ENCODE measurements around the gene CPEB3. TPM values are rescaled to one million over a fixed set of nuclear protein-coding genes. Genes with fewer than 3 reads are reported as not detected.
"Not testable (repeated sequence)": the region's sequence is repeated elsewhere in the genome, so short reads cannot be mapped to it uniquely, and the experiment has no call there.

The CPEB3 gene
- total and polyA plus RNA-seq, 5 experiments from 2014 or later, result 0.92 to 2.9 (median 1.4) TPM

DNA sequence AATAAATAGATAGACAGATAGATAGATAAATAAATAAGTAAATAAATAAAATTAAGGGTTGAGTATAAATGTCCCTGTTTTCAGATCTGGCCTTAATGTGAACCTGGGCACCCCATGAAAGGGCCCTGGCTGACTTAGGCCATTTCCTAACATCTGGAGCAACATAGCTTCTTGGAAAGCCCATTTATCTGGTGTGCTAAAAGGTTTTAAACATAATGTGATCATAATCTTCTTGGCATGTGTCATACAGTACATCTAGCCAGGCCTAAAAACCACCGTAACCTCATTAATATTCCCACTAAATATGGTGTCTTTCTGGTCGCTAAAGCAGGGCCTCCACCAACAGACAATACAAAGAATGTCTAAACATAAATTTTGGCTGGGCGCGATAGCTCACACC lies 224.5 kb downstream of the CPEB3 start:
- H3K36me3 Mint-ChIP-seq, result peaks cover 0 to 1% (median 0%) of the 10 kb centered on the region in 3 donors
- no peaks in the 10 kb centered on the region for H3K9me3 Mint-ChIP-seq
- no peak overlapping the region for H3K4me3 Mint-ChIP-seq
- H3K27me3 Mint-ChIP-seq, result no peaks in the 10 kb centered on the region
- POLR2A ChIA-PET, result no interaction called here
- H3K4me1 Mint-ChIP-seq, result no peaks in the 10 kb centered on the region
- no peak overlapping the region for H3K27ac Mint-ChIP-seq
- DNase-seq, result no peak
- ATAC-seq, result no peak

GRCh38 chr10:92064506-92064905 lies 226.4 kb downstream of the CPEB3 start:
- H3K9me3 Mint-ChIP-seq, result no peaks in the 10 kb centered on the region
- no peak for ATAC-seq
- POLR2A ChIA-PET, result no interaction called here

GRCh38 chr10:92062273-92062672 lies 228.6 kb downstream of the CPEB3 start:
- DNase-seq (no peak), ATAC-seq (no peak)
- Mint-ChIP-seq H3K4me1 (no peaks in the 10 kb centered on the region), H3K9me3 (no peaks in the 10 kb centered on the region), H3K27me3 (no peaks in the 10 kb centered on the region), H3K27ac (no peak overlapping the region), H3K4me3 (no peak overlapping the region), H3K36me3 (peaks cover 0 to 12% (median 8%) of the 10 kb centered on the region in 3 donors)
- POLR2A ChIA-PET, result interaction anchor here (0.7 kb wide), 1 partner anchor 14 kb away, joined by 5 read pairs; no protein-coding TSS in a partner anchor

More at GRCh38 chr10:92064506-92064905, 226.4 kb downstream of the CPEB3 start:
- H3K36me3 Mint-ChIP-seq, result peaks cover 0 to 6% (median 6%) of the 10 kb centered on the region in 3 donors
- no peak overlapping the region for H3K4me3 Mint-ChIP-seq
- H3K4me1 Mint-ChIP-seq, result no peaks in the 10 kb centered on the region
- H3K27ac Mint-ChIP-seq, result no peak overlapping the region
- DNase-seq, result no peak
- H3K27me3 Mint-ChIP-seq, result no peaks in the 10 kb centered on the region

- no peaks in the 10 kb centered on the region for H3K9me3 Mint-ChIP-seq
- peaks cover 0 to 9% (median 3%) of the 10 kb centered on the region in 4 donors for H3K4me1 Mint-ChIP-seq
- ATAC-seq (no peak), DNase-seq (no peak)
- POLR2A ChIA-PET, result interaction anchor here (0.6 kb wide), 1 partner anchor 150 kb away, joined by 3 read pairs; no protein-coding TSS in a partner anchor
- peaks cover 0 to 22% (median 6%) of the 10 kb centered on the region in 3 donors for H3K36me3 Mint-ChIP-seq
- H3K27ac Mint-ChIP-seq, result no peak overlapping the region
- H3K27me3 Mint-ChIP-seq, result no peaks in the 10 kb centered on the region
- H3K4me3 Mint-ChIP-seq, result no peak overlapping the region
Measured at GRCh38 chr10:92054807-92055206, 236.1 kb downstream of the CPEB3 start.

DNA sequence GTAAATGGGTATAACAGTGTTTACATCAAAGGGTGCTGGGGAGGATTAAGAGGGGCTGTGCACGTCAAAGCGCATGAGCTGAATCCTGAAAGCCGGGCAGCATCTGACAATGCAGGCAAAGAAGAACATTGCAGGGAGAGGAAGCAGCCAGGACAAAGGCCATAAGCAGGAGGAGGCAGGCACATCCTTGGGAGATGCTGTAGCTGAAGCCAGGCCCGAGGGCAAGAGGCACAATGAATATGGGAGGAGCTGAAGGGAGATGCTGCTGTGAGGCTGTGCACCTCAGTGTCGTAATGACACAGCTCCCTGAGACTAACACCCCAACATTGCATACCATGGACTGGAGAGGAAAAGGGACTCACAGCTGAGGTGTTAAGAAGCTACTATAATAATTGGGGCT lies 238.1 kb downstream of the CPEB3 start:
- Mint-ChIP-seq H3K4me3 (no peak overlapping the region), H3K27me3 (no peaks in the 10 kb centered on the region), H3K36me3 (peaks cover 0 to 16% (median 3%) of the 10 kb centered on the region in 3 donors), H3K27ac (peak overlapping the region in 1 of 10 donors; percentile 42), H3K4me1 (peaks cover 8 to 19% (median 10%) of the 10 kb centered on the region in 4 donors), H3K9me3 (no peaks in the 10 kb centered on the region)
- no peak for DNase-seq
- no peak for ATAC-seq
- POLR2A ChIA-PET, result no interaction called here

DNA sequence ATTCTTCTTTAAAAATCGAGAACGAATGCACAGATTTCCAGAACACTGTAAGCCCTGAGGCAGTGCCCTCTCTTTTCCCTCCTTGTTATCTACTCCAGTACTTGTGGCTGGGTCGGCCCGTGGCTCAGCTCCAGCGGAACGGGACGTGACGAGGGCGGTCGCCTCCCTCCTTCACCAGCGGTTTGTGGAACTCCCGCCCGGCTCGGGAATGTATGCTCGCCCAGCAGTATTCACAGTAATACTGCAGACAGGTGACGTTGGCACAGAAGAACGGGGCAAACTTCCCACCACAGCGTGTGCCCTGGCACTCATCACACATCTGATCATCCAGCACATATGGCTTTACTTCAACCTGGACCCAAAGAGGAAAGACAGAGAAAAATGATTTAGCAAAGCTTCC lies 238.8 kb downstream of the CPEB3 start:
- Mint-ChIP-seq H3K4me3 (no peak overlapping the region), H3K27ac (no peak overlapping the region), H3K9me3 (no peaks in the 10 kb centered on the region), H3K4me1 (peaks cover 10 to 22% (median 15%) of the 10 kb centered on the region in 4 donors), H3K36me3 (peaks cover 0 to 16% (median 3%) of the 10 kb centered on the region in 3 donors), H3K27me3 (no peaks in the 10 kb centered on the region)
- POLR2A ChIA-PET, result no interaction called here
- DNase-seq, result no peak
- ATAC-seq, result no peak

DNA sequence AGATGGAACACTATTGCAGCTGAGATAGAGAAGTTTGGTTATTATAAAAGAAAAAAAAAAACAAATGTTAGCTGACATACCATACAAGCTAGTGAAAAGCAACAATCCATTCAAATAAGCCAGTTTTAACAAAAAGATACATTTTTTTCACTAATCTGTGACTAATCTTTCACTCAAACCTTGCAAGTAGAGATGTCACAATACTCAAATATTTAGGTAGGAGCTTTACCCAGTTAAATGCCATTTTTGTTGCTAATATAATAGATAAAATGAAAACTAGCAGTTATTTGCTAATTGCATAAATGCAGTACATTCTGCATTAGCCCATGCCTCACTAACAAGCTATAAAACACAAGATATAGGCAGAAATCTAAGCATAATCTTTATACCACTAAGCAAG lies 243.7 kb downstream of the CPEB3 start:
- Mint-ChIP-seq H3K27ac (peak overlapping the region in 1 of 10 donors; percentile 87), H3K9me3 (peaks cover 0 to 1% (median 0%) of the 10 kb centered on the region in 9 donors), H3K27me3 (no peaks in the 10 kb centered on the region), H3K4me3 (no peak overlapping the region), H3K4me1 (peaks cover 6 to 17% (median 13%) of the 10 kb centered on the region in 4 donors), H3K36me3 (peaks cover 0 to 5% (median 0%) of the 10 kb centered on the region in 3 donors)
- POLR2A ChIA-PET, result no interaction called here
- ATAC-seq, result no peak
- DNase-seq, result no peak

DNA sequence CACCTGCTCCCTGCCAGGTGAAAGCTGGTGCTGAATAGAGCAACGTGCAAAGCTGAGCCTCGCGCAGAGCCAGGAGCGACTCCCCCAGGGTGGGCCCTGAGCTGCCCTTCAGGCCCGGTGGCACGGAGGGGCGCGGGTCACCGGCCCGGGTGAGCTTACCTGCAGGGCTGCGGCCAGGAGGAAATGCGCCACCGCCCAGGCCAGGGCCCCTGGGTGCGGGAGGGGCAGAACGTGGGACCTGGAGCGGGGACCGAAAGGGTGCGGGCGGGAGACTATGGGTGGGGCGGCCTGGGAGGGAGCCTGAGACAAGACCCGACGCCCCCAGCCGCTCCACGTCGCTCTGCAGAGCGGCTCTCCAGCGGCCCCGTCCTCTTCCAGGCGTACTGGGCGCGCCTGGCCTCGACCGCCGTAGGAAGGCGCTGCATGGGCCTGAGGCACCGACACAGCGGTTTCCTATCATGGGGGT lies 245.2 kb downstream of the CPEB3 start:
- Mint-ChIP-seq H3K27me3 (no peaks in the 10 kb centered on the region), H3K9me3 (peaks cover 0 to 1% (median 0%) of the 10 kb centered on the region in 9 donors), H3K4me3 (no peak overlapping the region), H3K4me1 (peaks cover 6 to 17% (median 13%) of the 10 kb centered on the region in 4 donors), H3K36me3 (no peaks in the 10 kb centered on the region), H3K27ac (no peak overlapping the region)
- POLR2A ChIA-PET, result no interaction called here
- no peak for ATAC-seq
- no peak for DNase-seq

DNA sequence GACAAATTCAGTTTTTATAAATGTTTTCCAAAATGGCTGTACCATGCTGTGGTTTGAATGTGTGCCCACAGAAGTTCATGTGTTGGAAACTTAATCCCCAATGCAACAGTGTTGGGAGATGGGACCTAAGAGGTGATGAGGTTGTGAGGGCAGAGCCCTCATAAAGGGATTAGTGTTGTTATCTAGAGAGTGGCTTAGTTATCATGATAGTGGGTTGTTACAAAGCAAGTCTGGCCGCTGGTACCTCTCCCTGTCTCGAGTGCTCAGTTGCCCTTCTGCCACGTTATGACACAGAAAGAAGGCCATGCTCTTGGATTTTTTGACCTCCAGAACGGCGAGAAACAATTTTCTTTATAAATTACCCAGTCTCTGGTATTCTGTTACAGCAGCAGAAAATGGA lies 248.3 kb downstream of the CPEB3 start:
- ATAC-seq, result no peak
- Mint-ChIP-seq H3K4me3 (no peak overlapping the region), H3K27ac (no peak overlapping the region), H3K4me1 (peaks cover 0 to 7% (median 2%) of the 10 kb centered on the region in 4 donors), H3K27me3 (no peaks in the 10 kb centered on the region), H3K9me3 (peaks cover 0 to 1% (median 0%) of the 10 kb centered on the region in 9 donors), H3K36me3 (no peaks in the 10 kb centered on the region)
- POLR2A ChIA-PET, result no interaction called here
- DNase-seq, result no peak

DNA sequence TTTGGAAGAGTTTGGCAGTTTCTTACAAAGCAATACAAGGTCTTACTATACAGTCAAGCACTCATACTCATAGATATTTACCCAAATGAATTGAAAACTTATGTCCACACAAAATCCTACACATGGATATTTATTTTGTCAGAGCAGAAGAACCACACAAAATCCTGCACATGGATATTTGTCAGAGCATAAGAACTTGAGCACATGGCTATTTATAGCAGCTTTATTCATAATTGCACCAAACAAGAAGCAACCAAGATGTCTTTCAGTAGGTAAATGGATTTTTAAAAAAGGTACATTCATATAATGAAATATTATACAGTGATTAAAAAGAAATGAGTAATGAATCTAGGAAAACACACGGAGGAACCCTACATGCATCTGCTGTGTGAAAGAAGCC lies 251.9 kb downstream of the CPEB3 start:
- Mint-ChIP-seq H3K27me3 (no peaks in the 10 kb centered on the region), H3K9me3 (peaks cover 0 to 5% (median 0%) of the 10 kb centered on the region in 9 donors), H3K27ac (no peak overlapping the region), H3K36me3 (peaks cover 6 to 16% (median 8%) of the 10 kb centered on the region in 3 donors), H3K4me1 (no peaks in the 10 kb centered on the region), H3K4me3 (no peak overlapping the region)
- POLR2A ChIA-PET, result no interaction called here
- DNase-seq (no peak), ATAC-seq (no peak)

DNA sequence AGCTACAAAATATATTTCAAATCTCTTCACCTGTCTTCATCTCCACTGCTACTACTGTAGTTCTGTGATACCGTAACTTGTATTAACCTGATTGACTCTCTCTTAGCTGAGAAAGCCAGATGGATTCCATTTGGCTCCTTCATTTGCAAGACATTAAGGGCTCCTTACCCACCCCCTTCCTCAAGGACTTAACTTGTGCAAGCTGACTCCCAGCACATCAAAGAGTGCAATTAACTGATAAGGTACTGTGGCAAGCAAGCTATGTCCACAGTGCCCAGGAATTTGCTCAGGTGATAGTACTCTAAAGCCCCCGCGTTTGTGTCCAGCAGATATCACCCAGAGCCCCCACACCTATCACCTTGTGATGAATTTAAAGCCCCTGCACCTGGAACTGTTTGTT lies 257.8 kb downstream of the CPEB3 start:
- DNase-seq, H3K4me3 Mint-ChIP-seq, H3K27me3 Mint-ChIP-seq, ATAC-seq, POLR2A ChIA-PET, H3K4me1 Mint-ChIP-seq, H3K9me3 Mint-ChIP-seq, H3K27ac Mint-ChIP-seq: not testable (repeated sequence)
- H3K36me3 Mint-ChIP-seq, result peaks cover 25 to 55% (median 54%) of the 10 kb centered on the region in 3 donors

GRCh38 chr10:92031580-92031979 lies 259.3 kb downstream of the CPEB3 start:
- no peak overlapping the region for H3K27ac Mint-ChIP-seq
- POLR2A ChIA-PET, result no interaction called here
- no peaks in the 10 kb centered on the region for H3K27me3 Mint-ChIP-seq
- no peak overlapping the region for H3K4me3 Mint-ChIP-seq
- no peak for ATAC-seq
- H3K36me3 Mint-ChIP-seq, result peaks cover 35 to 70% (median 61%) of the 10 kb centered on the region in 3 donors
- no peak for DNase-seq
- H3K9me3 Mint-ChIP-seq, result peaks cover 0 to 5% (median 0%) of the 10 kb centered on the region in 9 donors
- no peaks in the 10 kb centered on the region for H3K4me1 Mint-ChIP-seq

DNA sequence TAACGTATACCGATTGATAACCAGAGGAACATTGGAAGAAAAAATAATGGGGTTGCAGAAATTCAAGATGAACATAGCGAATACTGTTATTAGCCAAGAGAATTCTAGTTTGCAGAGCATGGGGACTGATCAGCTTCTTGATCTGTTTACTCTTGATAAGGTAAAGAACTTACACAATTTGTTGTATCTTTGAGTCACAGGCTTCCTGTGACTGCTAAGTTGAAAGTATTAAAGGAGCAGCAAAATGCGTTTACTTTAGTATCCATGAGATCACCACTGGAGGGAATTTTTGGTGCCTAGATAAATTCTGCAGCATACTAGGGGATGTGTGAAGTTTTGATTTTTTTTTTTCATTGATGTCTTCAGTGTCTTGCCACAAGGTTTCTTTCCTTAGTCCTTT lies 263.7 kb downstream of the CPEB3 start:
- ATAC-seq, result no peak
- POLR2A ChIA-PET, result no interaction called here
- Mint-ChIP-seq H3K27ac (no peak overlapping the region), H3K36me3 (peaks cover 23 to 87% (median 49%) of the 10 kb centered on the region in 3 donors), H3K9me3 (no peaks in the 10 kb centered on the region), H3K4me1 (no peaks in the 10 kb centered on the region), H3K27me3 (no peaks in the 10 kb centered on the region), H3K4me3 (no peak overlapping the region)
- no peak for DNase-seq

GRCh38 chr10:92025340-92025739 lies 265.5 kb downstream of the CPEB3 start:
- H3K9me3 Mint-ChIP-seq, POLR2A ChIA-PET, H3K27ac Mint-ChIP-seq, H3K4me3 Mint-ChIP-seq, DNase-seq, H3K27me3 Mint-ChIP-seq, H3K4me1 Mint-ChIP-seq, ATAC-seq: not testable (repeated sequence)
- peaks cover 22 to 89% (median 40%) of the 10 kb centered on the region in 3 donors for H3K36me3 Mint-ChIP-seq

Measured in naive thymus-derived CD8-positive, alpha-beta T cell (primary cell).